Femur (tissue), 1 donor: ENCODE measurements around the gene TTLL1.
"Not testable (repeated sequence)": the region's sequence is repeated elsewhere in the genome, so short reads cannot be mapped to it uniquely, and the experiment has no call there.

Experiments used
- DNase-seq: peaks from one replicate; pipeline ENCODE4 v3.0.0-alpha.2; 2017

Gene TTLL1

GRCh38 chr22:43009444-43009843, 79.7 kb downstream of the TTLL1 start:
- DNase-seq, result no peak

DNA sequence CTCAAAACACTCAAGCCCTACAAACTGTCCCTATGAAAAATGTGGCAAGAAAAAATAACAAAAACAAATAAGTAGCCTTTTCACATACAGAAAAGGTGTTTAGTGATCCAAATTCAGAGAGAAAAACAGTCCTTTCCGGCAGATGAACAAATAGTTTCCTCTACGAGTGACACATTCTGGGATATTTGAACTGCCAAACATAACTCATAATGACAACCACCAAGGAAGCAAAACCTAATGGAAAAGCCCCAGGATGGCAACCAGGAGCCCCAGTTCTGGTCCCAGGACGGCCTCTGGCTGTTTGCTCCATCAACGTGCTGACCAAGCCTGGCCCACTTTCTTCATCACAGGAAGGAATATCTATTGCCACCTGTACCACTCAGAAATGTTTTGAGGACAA, 80.3 kb downstream of the TTLL1 start:
- no peak for DNase-seq

DNA sequence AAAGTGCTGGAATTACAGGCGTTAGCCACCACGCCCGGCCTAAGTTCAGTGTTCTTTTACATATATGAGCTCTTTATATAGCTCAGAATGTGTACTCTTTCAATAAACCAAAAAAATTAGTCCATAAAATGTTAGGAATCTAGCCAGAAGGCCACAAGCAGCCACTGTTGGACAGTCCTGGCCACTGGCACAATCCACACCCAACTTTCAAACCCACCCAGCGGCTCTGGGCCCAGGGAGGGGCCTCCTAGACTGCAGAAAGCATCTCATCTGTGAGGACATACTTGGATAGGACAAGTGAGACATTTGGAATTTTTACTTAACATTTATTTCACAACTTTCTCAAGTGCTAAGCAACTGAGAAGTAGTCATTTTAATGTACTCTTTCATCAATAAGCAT, 80.7 kb downstream of the TTLL1 start:
- DNase-seq, result no peak

DNA sequence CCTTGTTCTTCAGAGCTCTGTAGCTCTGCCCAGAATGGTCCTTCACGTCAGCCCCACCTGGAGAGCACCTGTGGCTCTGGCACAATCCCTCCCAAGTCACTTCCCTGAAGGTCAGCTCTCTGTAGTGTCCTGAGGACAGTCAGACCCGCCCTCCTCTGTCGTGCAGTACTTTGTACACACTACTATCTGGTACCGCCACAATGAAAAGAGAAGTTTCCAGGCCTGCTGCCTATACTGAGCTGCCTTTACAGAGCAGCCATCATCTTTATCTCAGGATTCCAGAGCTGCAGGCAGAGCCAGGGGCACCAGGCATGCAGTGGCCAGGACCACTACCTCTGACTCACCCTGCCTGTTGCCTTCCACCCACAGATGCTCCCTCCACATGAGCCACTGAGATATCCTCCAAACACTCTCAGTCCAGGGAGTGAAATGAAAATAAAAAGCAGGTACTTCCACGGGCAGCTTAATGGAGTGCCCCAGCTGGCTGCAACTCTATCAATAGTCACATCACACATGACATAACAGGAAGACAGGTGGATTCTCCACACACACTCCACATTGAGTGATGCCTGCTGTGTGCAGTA, 81.6 kb downstream of the TTLL1 start:
- DNase-seq, result no peak

DNA sequence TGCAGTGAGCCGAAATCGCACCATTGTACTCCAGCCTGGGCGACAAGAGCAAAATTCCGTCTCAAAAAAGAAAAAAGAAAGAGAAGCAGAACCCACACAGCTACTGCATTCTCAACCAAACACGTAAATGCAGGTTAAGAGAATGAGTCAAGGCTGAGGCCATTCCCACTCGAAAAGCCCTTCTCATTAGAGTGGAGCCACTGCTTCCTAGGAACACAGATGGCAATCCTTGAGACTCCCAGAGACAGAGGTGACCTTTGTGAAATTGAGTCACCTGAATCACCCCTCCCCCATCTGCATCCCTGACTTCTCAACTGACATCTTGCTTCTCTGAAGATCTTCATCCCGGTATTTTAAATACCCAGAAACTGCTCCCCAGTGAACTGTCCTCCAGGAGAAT, 82.4 kb downstream of the TTLL1 start:
- no peak for DNase-seq

DNA sequence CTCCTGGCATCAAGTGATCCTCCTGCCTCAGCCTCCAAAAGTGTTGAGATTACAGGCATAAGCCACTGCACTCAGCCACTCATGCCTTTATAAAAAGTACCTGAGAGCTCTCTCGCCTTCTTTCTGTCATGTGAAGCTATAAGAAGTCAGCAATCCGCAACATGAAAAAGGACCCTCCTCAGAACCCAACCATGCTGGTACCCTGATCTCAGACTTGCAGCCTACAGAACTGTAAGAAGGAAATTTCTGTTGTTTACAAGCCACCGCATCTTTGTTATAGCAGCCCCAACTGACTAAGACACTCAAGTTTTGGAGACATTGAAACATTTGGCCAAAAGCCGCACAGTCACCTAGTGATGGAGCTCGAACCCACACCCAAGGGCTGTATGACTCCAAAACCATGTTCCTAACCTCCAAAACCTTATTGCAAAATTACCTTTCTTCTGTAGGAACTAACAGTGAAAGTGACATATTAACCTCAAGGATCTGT, 83.1 kb downstream of the TTLL1 start:
- no peak for DNase-seq

DNA sequence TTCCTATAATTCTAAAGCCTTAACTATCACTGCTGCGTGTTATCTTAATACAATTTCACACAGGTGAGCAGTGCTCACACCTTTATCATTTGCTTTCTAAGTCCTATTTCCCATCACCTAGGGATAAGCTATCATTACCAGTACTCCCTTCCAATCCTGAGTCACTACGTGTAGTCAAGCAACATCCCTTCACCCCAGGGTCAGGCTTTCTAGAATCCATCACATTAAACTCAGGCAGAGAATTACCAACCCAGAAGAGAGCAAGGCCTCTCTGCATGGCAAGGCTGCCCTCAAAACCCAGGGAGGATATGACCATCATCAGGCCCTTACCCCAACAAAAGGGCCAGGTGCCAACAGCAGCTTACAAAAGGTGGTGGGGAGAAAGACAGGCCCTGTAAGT, 84.1 kb downstream of the TTLL1 start:
- no peak for DNase-seq

- peak; percentile 61 for DNase-seq
Observed at GRCh38 chr22:43004362-43005035, 84.7 kb downstream of the TTLL1 start.

DNA sequence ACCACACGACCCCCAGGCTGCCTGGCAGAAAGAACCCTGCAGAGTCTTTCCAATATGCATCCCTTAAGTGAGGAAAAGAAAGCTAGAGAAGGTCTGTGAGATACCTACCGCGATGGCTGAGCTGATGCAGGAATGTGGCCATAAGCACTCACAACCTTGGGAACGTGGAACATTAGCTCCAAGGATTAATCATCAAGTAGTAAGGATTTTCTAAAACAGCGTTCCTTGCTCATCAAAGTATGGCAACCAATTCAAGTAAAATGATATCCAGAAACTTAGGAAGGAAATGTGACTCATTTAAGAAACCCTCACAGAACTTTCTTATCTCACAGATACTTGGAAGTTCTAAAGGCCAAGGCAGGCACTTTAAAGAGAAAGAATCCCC, 87.0 kb downstream of the TTLL1 start:
- DNase-seq, result no peak

DNA sequence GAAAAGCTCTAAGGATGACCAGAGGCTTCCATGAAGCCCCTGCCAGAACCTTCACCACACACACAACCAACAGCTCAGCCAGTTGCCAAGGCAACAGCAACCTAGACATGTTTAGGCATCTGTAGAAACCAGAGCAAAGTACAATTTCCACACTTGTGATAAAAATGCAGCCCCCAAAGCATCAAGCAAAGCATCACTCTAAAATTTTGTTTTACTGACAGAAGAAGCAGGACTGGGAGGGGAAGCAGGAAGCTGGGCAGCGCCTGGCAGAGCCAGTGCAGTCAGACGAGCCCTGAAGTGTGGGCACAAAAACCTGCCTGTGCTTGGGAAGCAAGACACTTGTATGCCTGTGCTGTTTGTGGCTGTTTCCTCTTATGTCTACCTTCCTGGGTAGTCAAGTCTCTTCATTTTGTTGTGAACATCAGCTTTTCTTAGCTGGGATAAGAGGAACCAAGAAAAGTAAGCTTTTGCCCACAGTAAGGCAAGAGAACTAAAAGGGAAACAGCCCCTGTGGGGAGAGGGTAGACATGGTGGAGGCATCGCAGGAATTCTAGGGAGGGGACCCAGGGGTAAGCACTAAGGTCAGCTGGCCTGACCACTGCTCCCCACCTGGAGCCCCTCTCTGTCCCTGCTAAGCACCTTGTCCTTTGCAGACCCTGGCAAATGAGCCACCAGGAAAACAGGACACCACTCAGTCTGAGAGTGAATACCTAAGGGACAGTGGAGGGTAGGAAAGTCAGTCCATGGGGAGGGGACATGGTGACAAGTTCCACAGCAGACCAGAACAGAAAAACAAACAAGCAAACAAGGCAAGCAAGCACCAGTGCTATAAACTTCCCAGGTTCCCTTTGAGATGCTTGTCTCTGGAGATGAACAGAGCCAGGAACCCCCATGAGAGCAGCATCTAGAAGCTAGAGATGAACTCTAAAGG, 87.7 kb downstream of the TTLL1 start:
- no peak for DNase-seq

- no peak for DNase-seq
Observed at GRCh38 chr22:43000441-43001175, 88.6 kb downstream of the TTLL1 start.

DNA sequence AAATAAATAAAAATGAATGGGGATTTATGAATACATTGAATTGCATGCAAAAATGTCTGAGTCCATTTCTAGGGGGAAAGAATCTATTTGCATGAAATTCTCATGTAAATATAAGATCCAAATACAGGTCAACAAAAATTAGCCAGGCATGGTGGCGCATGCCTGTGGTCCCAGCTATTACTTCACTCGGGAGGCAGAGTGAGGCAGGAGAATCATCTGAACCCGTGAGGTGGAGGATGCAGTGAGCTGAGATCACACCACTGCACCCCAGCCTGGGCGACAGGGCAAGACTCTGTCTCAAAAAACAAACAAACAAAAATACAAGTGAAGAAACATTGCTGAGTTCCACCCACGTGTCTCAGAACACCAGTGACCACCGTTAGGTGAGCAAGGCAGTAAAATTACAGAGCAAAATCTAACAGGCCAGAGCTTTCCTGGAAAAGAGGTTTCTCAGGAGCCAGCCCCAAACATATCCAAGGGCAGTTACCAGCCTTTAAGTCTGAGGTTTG, 91.6 kb downstream of the TTLL1 start:
- DNase-seq, result no peak

DNA sequence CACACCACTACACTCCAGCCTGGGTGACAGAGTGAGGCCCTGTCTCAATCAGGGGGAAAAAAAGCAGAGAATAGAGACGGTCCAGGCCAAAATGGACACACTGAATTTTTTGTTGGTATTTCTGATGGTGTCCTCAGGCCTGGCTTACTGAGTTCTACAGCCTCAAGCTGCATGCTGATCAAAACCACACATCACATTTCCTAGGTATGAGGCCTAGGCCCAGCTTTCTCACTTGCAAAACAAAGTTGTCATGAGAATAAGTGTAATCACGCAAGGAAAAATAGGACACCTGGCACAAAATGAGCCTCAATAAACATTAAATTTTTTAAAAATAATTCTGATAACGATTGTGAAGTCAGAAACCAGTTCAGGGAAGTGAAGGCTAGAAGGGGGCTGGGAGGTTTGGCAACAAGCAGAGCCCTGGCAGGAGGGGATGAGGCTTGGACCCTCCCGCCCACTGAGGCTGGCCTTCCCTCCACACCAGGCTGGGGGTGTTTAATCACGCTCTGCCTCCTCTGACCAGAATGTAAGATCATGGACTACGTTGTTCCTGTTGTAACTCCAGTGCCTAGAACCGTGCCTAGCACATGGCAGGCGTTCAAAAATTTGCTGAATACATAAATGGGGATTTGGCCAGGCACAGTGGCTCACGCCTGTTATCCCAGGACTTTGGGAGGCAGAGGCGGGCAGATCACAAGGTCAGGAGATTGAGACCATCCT, 92.4 kb downstream of the TTLL1 start:
- DNase-seq, result no peak

GRCh38 chr22:42995654-42996053, 93.5 kb downstream of the TTLL1 start:
- DNase-seq, result not testable (repeated sequence)

GRCh38 chr22:42994917-42995562, 94.2 kb downstream of the TTLL1 start:
- peak; percentile 73 for DNase-seq

- DNase-seq, result no peak
Observed at GRCh38 chr22:42994276-42994916, 94.8 kb downstream of the TTLL1 start.

DNA sequence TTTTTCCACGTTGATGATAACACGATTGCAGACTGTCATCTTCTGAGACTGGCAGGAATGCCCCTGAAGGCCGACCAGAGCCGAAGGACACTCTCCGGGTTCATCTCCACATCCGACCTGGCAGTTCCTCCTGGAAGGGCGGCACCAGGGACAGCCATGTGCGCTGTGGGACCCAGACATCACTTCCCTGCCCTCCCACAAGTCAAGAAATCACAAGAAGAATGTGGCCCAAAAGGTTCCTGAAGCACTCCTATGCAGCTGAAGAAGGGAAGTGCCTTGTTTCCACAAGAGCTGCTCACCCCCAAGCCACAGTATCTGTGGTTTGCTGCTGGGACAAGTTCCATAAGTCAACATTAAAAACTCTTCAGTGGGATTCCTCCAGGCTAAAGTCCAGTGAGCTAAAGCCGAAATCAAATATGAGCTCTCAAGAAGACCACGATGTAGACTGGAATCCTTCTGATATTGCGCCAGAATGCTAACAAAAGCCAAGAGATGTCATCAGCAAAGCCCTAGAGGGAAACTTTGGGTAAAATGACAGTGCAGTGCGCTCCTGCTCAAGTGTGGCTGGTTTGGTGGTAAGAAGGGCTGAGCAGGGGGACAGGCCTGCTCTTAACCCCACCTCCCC, 95.4 kb downstream of the TTLL1 start:
- no peak for DNase-seq

DNA sequence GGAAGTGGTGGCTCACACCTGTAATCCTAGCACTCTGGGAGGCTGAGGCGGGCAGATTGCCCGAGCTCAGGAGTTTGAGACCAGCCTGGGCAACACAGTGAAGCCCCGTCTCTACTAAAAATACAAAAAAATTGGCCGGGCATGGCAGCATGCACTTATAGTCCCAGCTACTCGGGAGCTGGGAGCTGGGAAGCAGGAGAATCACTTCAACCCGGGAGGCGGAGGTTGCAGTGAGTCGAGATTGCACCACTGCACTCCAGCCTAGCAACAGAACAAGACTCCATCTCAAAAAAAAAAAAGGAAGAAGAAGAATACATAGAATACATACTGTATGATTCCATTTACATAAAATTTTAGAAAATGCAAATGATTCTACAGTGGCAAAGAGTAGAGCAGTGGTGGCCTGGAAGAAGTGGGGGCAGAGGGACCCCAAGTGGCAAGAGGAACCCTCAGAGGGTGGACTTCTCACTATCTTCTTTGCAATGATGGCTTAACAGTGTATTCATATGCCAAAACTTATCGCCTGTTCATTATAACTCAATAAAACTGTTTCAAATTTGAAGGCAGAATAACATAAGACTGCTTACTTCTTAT, 96.2 kb downstream of the TTLL1 start:
- no peak for DNase-seq

DNA sequence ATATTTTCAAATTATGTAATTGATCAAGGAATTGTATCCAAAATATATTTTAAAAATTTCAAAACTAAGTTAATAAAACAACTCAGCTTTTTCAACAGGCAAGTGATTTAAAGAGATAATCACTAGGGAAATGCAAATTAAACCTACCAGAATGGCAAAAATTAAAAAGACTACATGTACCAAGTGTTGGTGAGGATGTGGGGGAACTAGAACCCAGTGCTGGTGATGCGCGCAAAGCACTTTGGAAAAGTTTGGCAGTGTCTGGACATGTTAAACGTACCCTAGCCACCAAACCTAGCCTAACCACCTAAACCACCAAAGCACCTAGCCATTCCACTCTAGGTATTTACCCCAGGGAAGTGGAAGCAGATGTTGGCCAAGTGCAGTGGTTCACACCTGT, 97.1 kb downstream of the TTLL1 start:
- no peak for DNase-seq

DNA sequence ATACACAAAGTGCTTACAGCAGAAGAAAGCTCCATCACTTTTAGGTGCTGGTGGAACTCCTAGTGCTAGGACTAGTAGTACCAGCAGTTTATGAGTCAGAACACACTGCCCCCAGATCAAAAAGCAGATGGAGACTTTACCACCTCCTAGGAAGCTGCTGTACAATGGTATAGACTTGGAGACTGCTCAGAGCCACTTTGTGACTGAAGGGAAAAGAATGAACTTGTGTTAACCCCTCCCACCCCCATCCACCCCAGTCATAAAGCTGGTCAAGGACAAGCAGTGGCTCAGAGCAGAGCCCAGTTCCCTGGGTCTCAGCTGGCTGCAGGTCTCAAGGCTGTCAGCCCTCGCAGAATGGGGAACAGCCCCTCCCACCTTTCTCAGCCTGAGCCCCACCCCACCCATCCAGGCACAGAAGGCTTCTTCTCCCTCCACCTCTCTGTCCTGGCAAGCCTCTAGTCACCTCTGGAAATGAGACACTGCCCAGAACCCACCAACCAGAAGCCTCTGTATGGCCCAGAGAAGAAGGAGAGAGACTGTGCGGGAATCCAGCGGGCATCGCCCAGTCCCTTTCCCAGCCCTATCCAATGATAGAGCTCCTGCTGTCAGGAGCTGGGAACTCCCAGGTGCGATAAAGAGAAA, 98.1 kb downstream of the TTLL1 start:
- DNase-seq, result no peak
